ENCODE measurements around the gene OR5L1. TPM values are rescaled to one million over a fixed set of nuclear protein-coding genes. Genes with fewer than 3 reads are reported as not detected.

Gene OR5L1
- total RNA-seq, 1 experiment from 2014 or later, result not detected

GRCh38 chr11:55826919-55827318, 15.8 kb downstream of the OR5L1 start, which contains the start of gene OR5L2:
TSS of gene OR5L2 (plus strand) at chr11:55827219. CDS start at chr11:55827219, 0 bp downstream.
- Mint-ChIP-seq H3K4me3 (no peak within 1 kb of the TSS), H3K36me3 (ENCODE audit: insufficient read depth in 1 of 3, low read depth in 3 of 3) (peaks cover 0 to 22% (median 6%) of the 10 kb centered on the region in 3 experiments; a peak in 4 of 7 replicates), H3K9me3 (peaks cover 70 to 71% of the 10 kb centered on the region in 2 experiments), H3K4me1 (no peaks in the 10 kb centered on the region), H3K27ac (no peak within 1 kb of the TSS), H3K27me3 (ENCODE audit: low read depth) (no peaks in the 10 kb centered on the region)
- no peak within 1 kb of the TSS for H3K9ac ChIP-seq (ENCODE audit: extremely low read depth, insufficient read length, low read length)
- no peak within 1 kb of the TSS for H2BK5ac ChIP-seq (ENCODE audit: insufficient read length, low read length)
- H3K14ac ChIP-seq (ENCODE audit: insufficient read depth, low read length), result no peak within 1 kb of the TSS
- no peak within 1 kb of the TSS for H3K4ac ChIP-seq (ENCODE audit: low read depth, low read length)
- no peak within 1 kb of the TSS for H2AK5ac ChIP-seq (ENCODE audit: insufficient read length, low read length)
- H2BK12ac ChIP-seq (ENCODE audit: insufficient read length, low read depth, low read length), result no peak within 1 kb of the TSS
- peaks cover 64% of the 10 kb centered on the region for H3K9me3 ChIP-seq (ENCODE audit: control insufficient read depth, low read depth, low read length)
- H3K27me3 ChIP-seq (ENCODE audit: insufficient read depth, low read length), result no peaks in the 10 kb centered on the region
- no peak within 1 kb of the TSS for H3K4me2 ChIP-seq (ENCODE audit: insufficient read depth, insufficient read length, low read length)
- H4K20me1 ChIP-seq (ENCODE audit: control insufficient read depth, insufficient read depth, insufficient read length), result no peaks in the 10 kb centered on the region
- H3T11ph ChIP-seq (ENCODE audit: low read length), result no peak within 1 kb of the TSS
- no peak within 1 kb of the TSS for H2AFZ ChIP-seq (ENCODE audit: low read length)
- H3K4me1 ChIP-seq (ENCODE audit: insufficient read depth, low read length), result no peaks in the 10 kb centered on the region
- H3K56ac ChIP-seq (ENCODE audit: insufficient read length, low read depth, low read length), result no peak within 1 kb of the TSS
- H3K18ac ChIP-seq (ENCODE audit: insufficient read length, low read depth, low read length), result no peak within 1 kb of the TSS
- H3K23ac ChIP-seq (ENCODE audit: insufficient read length, low read depth, low read length), result no peak within 1 kb of the TSS
- no peak within 1 kb of the TSS for H4K91ac ChIP-seq (ENCODE audit: insufficient read length, low read depth, low read length)
- H3K23me2 ChIP-seq (ENCODE audit: insufficient read length, low read depth, low read length, poor library complexity, severe bottlenecking), result no peaks in the 10 kb centered on the region
- H3K27ac ChIP-seq (ENCODE audit: insufficient read length, low read depth, low read length), result no peak within 1 kb of the TSS
- H2BK20ac ChIP-seq (ENCODE audit: low read depth, low read length, poor library complexity, severe bottlenecking), result no peak within 1 kb of the TSS
- H3K79me1 ChIP-seq (ENCODE audit: insufficient read depth, low read depth, low read length, poor library complexity, severe bottlenecking), result no peaks in the 10 kb centered on the region
- no peak within 1 kb of the TSS for H2BK15ac ChIP-seq (ENCODE audit: low read depth, low read length)
- no peak within 1 kb of the TSS for H4K5ac ChIP-seq (ENCODE audit: insufficient read length, low read depth, low read length)
- H2BK120ac ChIP-seq (ENCODE audit: low read depth, low read length, poor library complexity, severe bottlenecking), result no peak within 1 kb of the TSS
- no peak for DNase-seq
- TF ChIP-seq CTCF (conservative IDR thresholded peaks at IDR 0.05), result no peak
- H3K79me2 ChIP-seq (ENCODE audit: insufficient read depth, low read length), result no peaks in the 10 kb centered on the region
- H4K8ac ChIP-seq (replicated peaks; ENCODE audit: insufficient read length, low read depth, low read length), result no peak within 1 kb of the TSS

Measured in H9 (cell line).